HEK293 (cell line): ENCODE measurements around the gene EIF4E3.

ENCODE experiments used
- CTCF ChIP-seq: fragments of 450-650 bp; formaldehyde crosslinking; IDR thresholded peaks from 2 replicates; pipeline ENCODE4 v1.5.1; 2016; ENCODE audit warnings: missing biosample characterization, missing genetic modification characterization
- PATZ1 ChIP-seq: fragments of 450-650 bp; formaldehyde crosslinking; IDR thresholded peaks from 2 replicates; pipeline ENCODE4 v1.5.1; 2016; ENCODE audit warnings: missing biosample characterization, missing genetic modification characterization
- SP2 ChIP-seq: fragments of 450-650 bp; formaldehyde crosslinking; IDR thresholded peaks from 2 replicates; pipeline ENCODE4 v1.5.1; 2016; ENCODE audit warnings: missing biosample characterization, missing genetic modification characterization
- ZNF114 ChIP-seq: fragments of 450-650 bp; formaldehyde crosslinking; IDR thresholded peaks from 2 replicates; pipeline ENCODE4 v1.5.0; 2017; ENCODE audit warnings: missing biosample characterization, missing genetic modification characterization
- ZNF280D ChIP-seq: fragments of 450-650 bp; formaldehyde crosslinking; IDR thresholded peaks from 2 replicates; pipeline ENCODE4 v1.5.1; 2016; ENCODE audit warnings: missing biosample characterization, missing genetic modification characterization
- ZNF561 ChIP-seq: fragments of 450-650 bp; IDR thresholded peaks from 2 replicates; pipeline ENCODE4 v1.5.1; 2018; ENCODE audit warnings: missing biosample characterization, missing genetic modification characterization, borderline replicate concordance
- ZNF837 ChIP-seq: fragments of 450-650 bp; formaldehyde crosslinking; IDR thresholded peaks from 2 replicates; pipeline ENCODE4 v1.5.1; 2016; ENCODE audit warnings: missing biosample characterization, missing genetic modification characterization
- ZNF843 ChIP-seq: fragments of 450-650 bp; formaldehyde crosslinking; IDR thresholded peaks from 2 replicates; pipeline ENCODE4 v1.5.1; 2016; ENCODE audit warnings: missing biosample characterization, missing genetic modification characterization

GRCh38 chr3:71685686-71686085 is 39.5 kb downstream of the EIF4E3 start:
- no peak for TF ChIP-seq ZNF837 (tag by site-specific recombination)
- no peak for TF ChIP-seq CTCF (tag by site-specific recombination)
- no peak for TF ChIP-seq ZNF114 (tag by site-specific recombination)
- no peak for TF ChIP-seq SP2
- TF ChIP-seq PATZ1 (tag by site-specific recombination) = no peak
- no peak for TF ChIP-seq ZNF843 (tag by site-specific recombination)
- TF ChIP-seq ZNF561 (tag by site-specific recombination) = no peak
- no peak for TF ChIP-seq ZNF280D (tag by site-specific recombination)
